Omental fat pad (tissue), 4 donors: ENCODE data around the gene FLOT1. TPM values are rescaled to one million over a fixed set of nuclear protein-coding genes. Genes with fewer than 3 reads are reported as not detected.
"Not testable (repeated sequence)": the region's sequence is repeated elsewhere in the genome, so short reads cannot be mapped to it uniquely, and the experiment has no call there.

Source experiments
- ATAC-seq: fragments of 150-250 bp; one replicate; pipeline ENCODE4 v1.9.1; 2016; ENCODE audit warnings: mild to moderate bottlenecking, moderate library complexity; ENCODE audit not compliant: low FRiP score
- DNase-seq: peaks from one replicate; pipeline ENCODE4 v3.0.0-alpha.2; 2019; ENCODE audit warnings: low spot score
- CTCF ChIP-seq, 3 donors: fragments of 450-650 bp; IDR thresholded peaks; one replicate each; pipeline ENCODE4 v1.5.1; 2016 to 2017; ENCODE audit warnings: antibody characterized with exemption in 3 of 3, mild to moderate bottlenecking in 3 of 3, moderate library complexity in 2 of 3
- total RNA-seq, 4 donors: library from RNA; depleted of rRNA; stranded (reverse); fragments of >200 nt; gene quantifications; one replicate each; pipeline ENCODE4 v1.1.0, GENCODE V29; 2016

Gene FLOT1
- total RNA-seq, 4 donors from 2014 or later, result 90.2 to 156 (median 142) TPM

DNA sequence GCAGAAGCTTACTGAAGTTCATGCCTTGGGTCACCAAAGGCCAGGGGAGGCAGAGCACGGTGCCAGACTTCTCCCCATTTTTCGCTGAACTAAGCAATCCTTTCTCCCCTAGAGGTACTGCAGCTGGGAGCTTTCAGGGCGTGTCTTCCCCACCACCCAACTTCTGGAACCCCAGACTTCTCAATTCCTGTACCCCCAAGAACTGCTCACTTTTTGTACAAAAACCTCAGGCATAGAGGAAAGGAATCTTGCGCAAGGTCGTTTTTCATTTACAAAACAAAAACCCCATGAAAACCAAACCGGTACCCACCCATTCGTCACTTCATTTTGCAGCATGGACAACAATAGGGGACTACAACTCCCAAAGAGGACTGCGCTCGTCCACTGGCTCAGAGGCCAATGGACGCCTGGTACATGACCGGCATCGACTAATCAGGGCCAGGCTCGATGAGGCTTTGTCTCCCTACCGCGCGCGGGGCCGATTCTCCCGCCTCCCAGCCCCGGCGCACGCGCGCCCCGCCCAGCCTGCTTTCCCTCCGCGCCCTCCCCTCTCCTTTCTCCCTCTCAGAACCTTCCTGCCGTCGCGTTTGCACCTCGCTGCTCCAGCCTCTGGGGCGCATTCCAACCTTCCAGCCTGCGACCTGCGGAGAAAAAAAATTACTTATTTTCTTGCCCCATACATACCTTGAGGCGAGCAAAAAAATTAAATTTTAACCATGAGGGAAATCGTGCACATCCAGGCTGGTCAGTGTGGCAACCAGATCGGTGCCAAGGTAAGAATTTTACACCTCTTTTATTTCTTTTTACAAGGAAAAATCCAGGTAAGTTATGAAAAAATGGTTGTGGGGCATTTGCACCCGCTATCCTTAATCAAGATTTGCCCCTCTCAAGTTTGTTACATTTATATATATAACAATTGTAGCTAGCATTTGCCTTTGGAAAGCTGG lies 22.4 kb downstream of the FLOT1 start, which contains the start of gene TUBB:
Gene TUBB (plus strand): TSS at position 562 of the 947 bp plus-strand sequence. CDS start 155 bp downstream, at position 717.
- DNase-seq, result peak; percentile 80
- peak; percentile 81 for ATAC-seq
- TF ChIP-seq CTCF (IDR thresholded peaks at IDR 0.05), result no peak

DNA sequence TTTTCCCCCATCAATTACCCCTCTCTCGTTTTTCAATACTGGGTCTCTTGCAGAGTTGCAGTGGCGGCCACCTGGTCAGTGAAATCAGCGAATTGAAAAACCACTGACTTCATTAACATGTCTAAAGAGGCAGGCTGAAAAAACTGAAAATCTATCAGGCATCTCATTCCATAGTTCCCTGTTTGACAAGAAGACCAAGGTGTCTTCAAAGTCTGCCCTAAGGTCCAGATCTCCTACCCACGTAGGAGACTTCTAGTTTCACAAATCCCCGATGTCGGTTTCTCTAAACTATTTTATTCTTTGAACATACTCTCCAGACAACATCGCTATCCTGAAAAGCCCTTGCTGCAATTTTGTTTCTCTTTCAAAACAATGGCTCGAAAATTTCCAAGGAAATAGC lies 23.1 kb downstream of the FLOT1 start:
- no peak for TF ChIP-seq CTCF (IDR thresholded peaks at IDR 0.05)
- ATAC-seq (no peak), DNase-seq (no peak)

GRCh38 chr6:30717845-30718720 lies 24.4 kb downstream of the FLOT1 start:
- DNase-seq, ATAC-seq: not testable (repeated sequence)

GRCh38 chr6:30717129-30717844 lies 25.2 kb downstream of the FLOT1 start, which contains the start of gene MDC1:
Gene MDC1, minus strand, starts transcription at chr6:30717281. Its CDS starts 2,106 bp downstream, at chr6:30715175.
- TF ChIP-seq CTCF (IDR thresholded peaks at IDR 0.05), result no peak
- DNase-seq, result peak; percentile 91
- peak; percentile 91 for ATAC-seq

DNA sequence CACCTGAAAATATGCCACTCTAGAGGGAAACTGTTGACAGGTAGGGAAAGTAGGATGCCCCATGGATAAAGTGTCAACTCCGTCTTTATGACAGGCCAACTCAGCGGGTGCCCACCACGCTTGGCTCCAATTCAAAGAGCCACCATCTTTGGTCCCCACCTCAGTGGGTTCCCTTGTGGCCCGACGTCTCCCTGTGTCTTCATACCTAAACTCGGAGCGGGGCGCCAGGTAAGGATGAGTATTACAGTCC lies 25.7 kb downstream of the FLOT1 start:
- TF ChIP-seq CTCF (IDR thresholded peaks at IDR 0.05), result no peak
- ATAC-seq, result no peak

GRCh38 chr6:30714263-30714662 lies 28.2 kb downstream of the FLOT1 start:
- DNase-seq (no peak), ATAC-seq (no peak)
- TF ChIP-seq CTCF (IDR thresholded peaks at IDR 0.05), result no peak

More for the DNA sequence above, 25.7 kb downstream of the FLOT1 start:
- DNase-seq, result no peak
